Mesenchymal stem cell (in vitro differentiated cells and primary cell): ENCODE measurements around the gene ARHGAP20.

Source experiments
- DNase-seq: peaks from one replicate; pipeline ENCODE4 v3.0.0-alpha.2; 2013
- H2AFZ ChIP-seq: one replicate; pipeline ENCODE4 v1.6.1; 2013; ENCODE audit warnings: low read depth, mild to moderate bottlenecking, control low read depth, inconsistent platforms, low read length, moderate library complexity
- H2AK5ac ChIP-seq: 2 replicates; pipeline ENCODE4 v1.6.1; 2013; ENCODE audit warnings: low read length, moderate library complexity, mild to moderate bottlenecking, inconsistent platforms; ENCODE audit not compliant: severe bottlenecking
- H2BK120ac ChIP-seq: one replicate; pipeline ENCODE4 v1.6.1; 2013; ENCODE audit warnings: low read depth, mild to moderate bottlenecking, inconsistent platforms, low read length, moderate library complexity
- H2BK12ac ChIP-seq, 2 experiments: one replicate each; pipeline ENCODE4 v1.6.1; 2013; ENCODE audit warnings: inconsistent platforms in 2 of 2, low read length in 2 of 2, mild to moderate bottlenecking in 2 of 2, moderate library complexity in 2 of 2, control low read depth in 1 of 2
- H2BK15ac ChIP-seq: one replicate; pipeline ENCODE4 v1.6.1; 2013; ENCODE audit warnings: mild to moderate bottlenecking, low read depth, inconsistent platforms; ENCODE audit not compliant: poor library complexity, severe bottlenecking
- H2BK5ac ChIP-seq: 2 replicates; pipeline ENCODE4 v1.6.1; 2013; ENCODE audit warnings: low read depth, mild to moderate bottlenecking, low read length, control low read depth, inconsistent platforms; ENCODE audit not compliant: poor library complexity, severe bottlenecking
- H3K14ac ChIP-seq, 2 experiments: one replicate each; pipeline ENCODE4 v1.6.1; 2013; ENCODE audit warnings: inconsistent platforms in 2 of 2, low read length in 2 of 2, control low read depth in 1 of 2, mild to moderate bottlenecking in 1 of 2, moderate library complexity in 1 of 2
- H3K18ac ChIP-seq, 2 experiments: one replicate each; pipeline ENCODE4 v1.6.1; 2013; ENCODE audit warnings: inconsistent platforms in 2 of 2, low read length in 2 of 2, control low read depth in 1 of 2, low read depth in 1 of 2, mild to moderate bottlenecking in 1 of 2
- H3K23ac ChIP-seq, 2 experiments: one replicate each; pipeline ENCODE4 v1.6.1; 2013; ENCODE audit warnings: inconsistent platforms in 2 of 2, low read length in 2 of 2, mild to moderate bottlenecking in 2 of 2, moderate library complexity in 2 of 2, control low read depth in 1 of 2
- H3K27ac ChIP-seq: 2 replicates; pipeline ENCODE4 v1.5.1; 2013; ENCODE audit warnings: mild to moderate bottlenecking, moderate library complexity, low read length, control low read depth, inconsistent platforms; ENCODE audit not compliant: poor library complexity, severe bottlenecking
- H3K27me3 ChIP-seq, 2 experiments: 2 replicates each; pipeline versions ENCODE4 v1.6.1 to v1.7.0; 2013; ENCODE audit warnings: low read length in 2 of 2, mild to moderate bottlenecking in 2 of 2, moderate library complexity in 2 of 2, control low read depth in 1 of 2, inconsistent platforms in 1 of 2; ENCODE audit not compliant: control insufficient read depth in 1 of 2, insufficient read depth in 1 of 2
- H3K36me3 ChIP-seq, 2 experiments: 2 replicates each; pipeline versions ENCODE4 v1.6.1 to v1.7.0; 2013; ENCODE audit warnings: low read length in 2 of 2, control low read depth in 1 of 2, inconsistent platforms in 1 of 2, low read depth in 1 of 2, mild to moderate bottlenecking in 1 of 2; ENCODE audit not compliant: insufficient read depth in 2 of 2, control insufficient read depth in 1 of 2
- H3K4ac ChIP-seq, 2 experiments: one replicate each; pipeline ENCODE4 v1.6.1; 2013; ENCODE audit warnings: inconsistent platforms in 2 of 2, low read length in 2 of 2, mild to moderate bottlenecking in 2 of 2, moderate library complexity in 2 of 2, control low read depth in 1 of 2, low read depth in 1 of 2
- H3K4me1 ChIP-seq: 2 replicates; pipeline ENCODE4 v1.6.1; 2013; ENCODE audit warnings: low read depth, low read length, control low read depth; ENCODE audit not compliant: control insufficient read depth, insufficient read depth
- H3K4me2 ChIP-seq: 2 replicates; pipeline ENCODE4 v1.6.1; 2013; ENCODE audit warnings: low read length, mild to moderate bottlenecking, inconsistent platforms; ENCODE audit not compliant: poor library complexity, severe bottlenecking
- H3K4me3 ChIP-seq, 2 experiments: 2 replicates each; pipeline versions ENCODE4 v1.5.1 to v1.7.0; 2013; ENCODE audit warnings: low read length in 2 of 2, mild to moderate bottlenecking in 2 of 2, control low read depth in 1 of 2, low read depth in 1 of 2; ENCODE audit not compliant: insufficient read depth in 1 of 2
- H3K79me1 ChIP-seq: replicated peaks from 2 replicates; pipeline ENCODE4 v1.6.1; 2013; ENCODE audit warnings: mild to moderate bottlenecking, control low read depth, low read length, inconsistent platforms; ENCODE audit not compliant: poor library complexity, severe bottlenecking
- H3K9ac ChIP-seq: 2 replicates; pipeline ENCODE4 v1.7.0; 2013; ENCODE audit warnings: mild to moderate bottlenecking, low read length, moderate library complexity
- H3K9me3 ChIP-seq: 2 replicates; pipeline ENCODE4 v1.7.0; 2013; ENCODE audit warnings: mild to moderate bottlenecking, low read length; ENCODE audit not compliant: control insufficient read depth
- H4K8ac ChIP-seq: one replicate; pipeline ENCODE4 v1.6.1; 2013; ENCODE audit warnings: inconsistent platforms, mild to moderate bottlenecking, low read length, moderate library complexity
- H4K91ac ChIP-seq: one replicate; pipeline ENCODE4 v1.6.1; 2013; ENCODE audit warnings: mild to moderate bottlenecking, low read length, inconsistent platforms
- WGBS: methylation state at CpG from one replicate; pipeline ENCODE4 v1.1.7; 2013; ENCODE audit warnings: mixed read lengths; 5-methylcytosine and 5-hydroxymethylcytosine counted together

The ARHGAP20 gene

GRCh38 chr11:110716361-110716760 lies 4.1 kb upstream of the ARHGAP20 start:
- Histone ChIP-seq H3K4ac (no peak overlapping the region), H3K4me3 (no peak overlapping the region), H3K23ac (no peak overlapping the region), H3K27me3 (peaks cover 0 to 34% of the 10 kb centered on the region in 2 experiments), H2BK5ac (no peak overlapping the region), H3K27ac (no peak overlapping the region), H3K9ac (peak overlapping the region; percentile 26), H2AK5ac (no peak overlapping the region), H3K4me2 (no peak overlapping the region), H3K36me3 (no peaks in the 10 kb centered on the region), H2BK120ac (no peak overlapping the region), H2BK15ac (no peak overlapping the region), H3K18ac (no peak overlapping the region), H3K79me1 (no peaks in the 10 kb centered on the region), H2BK12ac (no peak overlapping the region), H4K8ac (no peak overlapping the region), H4K91ac (no peak overlapping the region), H3K9me3 (no peaks in the 10 kb centered on the region), H3K4me1 (peaks cover 16% of the 10 kb centered on the region), H2AFZ (no peak overlapping the region), H3K14ac (no peak overlapping the region)
- 91% methylated on average over 2 of the region's 2 CpGs for WGBS
- peak; percentile 31 for DNase-seq

- H2AK5ac ChIP-seq, result no peak overlapping the region
- WGBS, result no CpG with 5 or more reads among the region's 1 CpG
- no peak overlapping the region for H3K18ac ChIP-seq
- H3K9me3 ChIP-seq, result no peaks in the 10 kb centered on the region
- peak; percentile 32 for DNase-seq
- no peak overlapping the region for H3K14ac ChIP-seq
- no peaks in the 10 kb centered on the region for H3K79me1 ChIP-seq
- no peak overlapping the region for H3K4me2 ChIP-seq
- H2BK12ac ChIP-seq, result no peak overlapping the region
- H3K23ac ChIP-seq, result no peak overlapping the region
- H3K27me3 ChIP-seq, result peaks cover 0 to 43% of the 10 kb centered on the region in 2 experiments
- H4K8ac ChIP-seq, result no peak overlapping the region
- H3K36me3 ChIP-seq, result no peaks in the 10 kb centered on the region
- H3K4ac ChIP-seq, result no peak overlapping the region
- H2BK5ac ChIP-seq, result no peak overlapping the region
- peaks cover 21% of the 10 kb centered on the region for H3K4me1 ChIP-seq
- no peak overlapping the region for H2BK120ac ChIP-seq
- no peak overlapping the region for H2BK15ac ChIP-seq
- no peak overlapping the region for H2AFZ ChIP-seq
- peak overlapping the region; percentile 31 for H3K9ac ChIP-seq
- H4K91ac ChIP-seq, result no peak overlapping the region
- no peak overlapping the region for H3K4me3 ChIP-seq
- no peak overlapping the region for H3K27ac ChIP-seq
These were observed 3.3 kb upstream of the ARHGAP20 start for GRCh38 chr11:110715541-110715940.

- Histone ChIP-seq H3K4ac (no peak overlapping the region), H2BK120ac (no peak overlapping the region), H3K9ac (peak overlapping the region; percentile 82), H3K27me3 (peaks cover 0 to 57% of the 10 kb centered on the region in 2 experiments), H3K79me1 (no peaks in the 10 kb centered on the region), H2AK5ac (no peak overlapping the region), H3K4me2 (no peak overlapping the region), H3K23ac (no peak overlapping the region), H3K18ac (no peak overlapping the region), H3K9me3 (no peaks in the 10 kb centered on the region), H2AFZ (no peak overlapping the region), H2BK15ac (no peak overlapping the region), H3K27ac (no peak overlapping the region), H4K8ac (no peak overlapping the region), H3K4me3 (peak overlapping the region in 1 of 2 experiments; percentile 78), H3K36me3 (no peaks in the 10 kb centered on the region), H2BK12ac (no peak overlapping the region), H4K91ac (no peak overlapping the region), H3K14ac (no peak overlapping the region), H3K4me1 (peaks cover 21% of the 10 kb centered on the region), H2BK5ac (no peak overlapping the region)
- 25% methylated on average over 2 of the region's 9 CpGs for WGBS
- no peak for DNase-seq
These were observed 1.2 kb upstream of the ARHGAP20 start for GRCh38 chr11:110713449-110713776.

DNA sequence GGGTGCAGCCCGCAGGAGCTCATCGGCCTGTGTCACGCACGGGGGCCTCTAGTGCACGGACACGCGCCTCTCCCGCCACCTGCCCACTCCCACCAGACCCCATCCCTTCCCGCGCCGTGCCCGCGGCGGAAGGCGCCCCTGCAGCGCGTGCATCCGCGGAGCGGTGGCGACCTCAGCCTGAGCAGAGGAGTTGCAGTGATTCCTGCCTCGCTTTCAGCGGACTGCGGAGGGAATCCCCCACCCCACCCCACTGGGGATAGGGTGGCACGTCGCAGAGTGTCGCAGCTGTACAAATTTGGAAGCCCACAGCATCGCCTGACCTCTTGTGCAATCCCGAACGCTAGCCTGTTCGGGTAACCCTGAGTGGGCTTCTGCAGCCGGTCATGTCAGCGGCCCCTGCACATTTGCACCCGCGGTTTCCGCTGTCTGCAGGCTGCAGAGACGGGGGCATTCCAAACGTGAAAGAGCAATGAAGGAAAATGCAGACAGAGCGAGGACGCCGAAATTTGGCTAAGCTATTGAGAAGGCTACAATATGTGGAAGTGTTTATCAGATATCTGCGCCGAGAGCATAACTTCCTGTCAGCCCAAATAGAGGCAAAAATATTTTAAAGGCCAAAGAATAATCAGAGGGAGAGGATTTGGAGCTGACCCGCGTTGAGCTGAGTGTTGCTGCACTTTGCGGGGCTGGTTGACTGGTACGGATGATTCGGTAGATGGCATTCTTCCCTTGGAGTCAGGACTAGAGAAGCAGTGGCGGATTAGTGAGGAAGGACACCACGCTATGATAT lies 617 bp upstream of the ARHGAP20 start:
- H3K36me3 ChIP-seq, result no peaks in the 10 kb centered on the region
- H3K79me1 ChIP-seq, result no peaks in the 10 kb centered on the region
- H3K14ac ChIP-seq, result peak overlapping the region in 1 of 2 experiments; percentile 9
- H3K4me3 ChIP-seq, result peak overlapping the region; percentile 42 to 78
- peak overlapping the region; percentile 81 for H3K4me2 ChIP-seq
- no peak overlapping the region for H2AK5ac ChIP-seq
- peak overlapping the region in 1 of 2 experiments; percentile 6 for H3K23ac ChIP-seq
- H4K8ac ChIP-seq, result peak overlapping the region; percentile 3
- 3% methylated on average over 47 of the region's 50 CpGs for WGBS
- peak overlapping the region in 1 of 2 experiments; percentile 23 for H2BK12ac ChIP-seq
- no peak overlapping the region for H2BK120ac ChIP-seq
- H3K9ac ChIP-seq, result peak overlapping the region; percentile 82
- DNase-seq, result peak; percentile 20
- H3K27ac ChIP-seq, result no peak overlapping the region
- peaks cover 21% of the 10 kb centered on the region for H3K4me1 ChIP-seq
- no peaks in the 10 kb centered on the region for H3K9me3 ChIP-seq
- no peak overlapping the region for H2BK15ac ChIP-seq
- peaks cover 0 to 52% of the 10 kb centered on the region in 2 experiments for H3K27me3 ChIP-seq
- peak overlapping the region; percentile 5 to 50 for H3K18ac ChIP-seq
- peak overlapping the region; percentile 89 for H2AFZ ChIP-seq
- H4K91ac ChIP-seq, result no peak overlapping the region
- H3K4ac ChIP-seq, result no peak overlapping the region
- H2BK5ac ChIP-seq, result no peak overlapping the region
